Transverse colon (tissue), 3 donors: ENCODE measurements around the gene DBX2.

ENCODE experiments used
- POLR2A ChIP-seq: fragments of 450-650 bp; IDR thresholded peaks from one replicate; pipeline ENCODE4 v1.6.1; 2016; ENCODE audit warnings: antibody characterized with exemption, mild to moderate bottlenecking, moderate library complexity
- TF ChIP-seq, protein P1 (sequence below), 5 experiments: fragments of 200-600 bp in 3 of 5; fragments of 450-650 bp in 2 of 5; sonication (generic) in 3 of 5; IDR thresholded peaks; 1 replicate in 2 of 5; 2 replicates in 3 of 5; pipeline ENCODE4 v1.5.1; 2016 to 2017; ENCODE audit warnings: antibody characterized with exemption in 5 of 5, inconsistent platforms in 3 of 5, mild to moderate bottlenecking in 2 of 5, moderate library complexity in 1 of 5

DNA sequence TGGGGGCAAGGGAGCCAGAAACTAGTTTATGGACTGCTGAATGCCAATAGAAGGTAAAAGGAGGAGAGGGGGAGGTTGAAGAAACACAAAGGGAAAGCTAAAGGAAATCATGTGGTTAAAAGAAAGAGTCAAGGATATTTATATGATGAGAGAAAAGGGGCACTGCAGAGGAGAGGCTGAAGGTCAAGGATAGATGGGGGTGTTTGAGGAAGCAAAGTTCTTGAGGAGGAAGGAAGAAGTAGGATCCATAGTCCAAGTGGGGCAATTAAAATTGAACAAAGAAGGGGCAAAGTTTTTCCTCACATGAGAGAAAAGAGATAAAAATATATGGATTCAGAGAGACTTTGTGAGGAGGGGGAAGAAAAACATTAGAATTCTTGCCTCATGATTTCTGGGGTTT lies 10.1 kb upstream of the DBX2 start:
- TF ChIP-seq, protein P1, sequence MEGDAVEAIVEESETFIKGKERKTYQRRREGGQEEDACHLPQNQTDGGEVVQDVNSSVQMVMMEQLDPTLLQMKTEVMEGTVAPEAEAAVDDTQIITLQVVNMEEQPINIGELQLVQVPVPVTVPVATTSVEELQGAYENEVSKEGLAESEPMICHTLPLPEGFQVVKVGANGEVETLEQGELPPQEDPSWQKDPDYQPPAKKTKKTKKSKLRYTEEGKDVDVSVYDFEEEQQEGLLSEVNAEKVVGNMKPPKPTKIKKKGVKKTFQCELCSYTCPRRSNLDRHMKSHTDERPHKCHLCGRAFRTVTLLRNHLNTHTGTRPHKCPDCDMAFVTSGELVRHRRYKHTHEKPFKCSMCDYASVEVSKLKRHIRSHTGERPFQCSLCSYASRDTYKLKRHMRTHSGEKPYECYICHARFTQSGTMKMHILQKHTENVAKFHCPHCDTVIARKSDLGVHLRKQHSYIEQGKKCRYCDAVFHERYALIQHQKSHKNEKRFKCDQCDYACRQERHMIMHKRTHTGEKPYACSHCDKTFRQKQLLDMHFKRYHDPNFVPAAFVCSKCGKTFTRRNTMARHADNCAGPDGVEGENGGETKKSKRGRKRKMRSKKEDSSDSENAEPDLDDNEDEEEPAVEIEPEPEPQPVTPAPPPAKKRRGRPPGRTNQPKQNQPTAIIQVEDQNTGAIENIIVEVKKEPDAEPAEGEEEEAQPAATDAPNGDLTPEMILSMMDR (IDR thresholded peaks at IDR 0.05), result no peak
- TF ChIP-seq POLR2A, result no peak
